Ovary (tissue), 9 donors: ENCODE measurements around the gene SLFN5. TPM values are rescaled to one million over a fixed set of nuclear protein-coding genes. Genes with fewer than 3 reads are reported as not detected.
"Not testable (repeated sequence)": the region's sequence is repeated elsewhere in the genome, so short reads cannot be mapped to it uniquely, and the experiment has no call there.

Experiments
- DNase-seq, 5 donors: peaks; one replicate each; pipeline ENCODE4 v3.0.0-alpha.2; 2019 to 2020
- H3K27ac ChIP-seq, 2 donors: fragments of 200-600 bp; one replicate each; pipeline versions ENCODE4 v1.5.1 to v1.8.0; 2019 to 2022
- H3K27me3 ChIP-seq: fragments of 200-600 bp; one replicate; pipeline ENCODE4 v1.8.0; 2022
- H3K36me3 ChIP-seq: fragments of 200-600 bp; sonication (generic); one replicate; pipeline ENCODE4 v1.5.1; 2019
- H3K4me1 ChIP-seq: one replicate; pipeline ENCODE4 v1.8.1; 2013; ENCODE audit warnings: mild to moderate bottlenecking, moderate library complexity; ENCODE audit not compliant: insufficient read depth
- H3K4me3 ChIP-seq: fragments of 200-600 bp; sonication (generic); one replicate; pipeline ENCODE4 v1.5.1; 2017
- H3K9me3 ChIP-seq, 2 donors: fragments of 200-600 bp in 1 of 2; sonication (generic) in 1 of 2; one replicate each; pipeline versions ENCODE4 v1.5.1 to v1.8.1; 2013 to 2019; ENCODE audit warnings: mild to moderate bottlenecking in 1 of 2, moderate library complexity in 1 of 2
- CTCF ChIP-seq, 3 donors: fragments of 450-650 bp in 2 of 3; fragments of 200-600 bp in 1 of 3; IDR thresholded peaks; one replicate each; pipeline versions ENCODE4 v1.5.1 to v1.8.0; 2016 to 2022; ENCODE audit warnings: antibody characterized with exemption in 3 of 3, mild to moderate bottlenecking in 1 of 3
- EP300 ChIP-seq: sonication (generic); formaldehyde crosslinking; IDR thresholded peaks from one replicate; pipeline ENCODE4 v1.6.1; 2017; ENCODE audit warnings: antibody characterized with exemption
- POLR2A ChIP-seq: fragments of 450-650 bp; IDR thresholded peaks from one replicate; pipeline ENCODE4 v1.6.1; 2017; ENCODE audit warnings: antibody characterized with exemption, mild to moderate bottlenecking, moderate library complexity
- WGBS, 3 donors: extraction: QIAGEN DNeasy Blood & Tissue Kit in 1 of 3; methylation state at CpG; one replicate each; pipeline versions ENCODE4 v1.1.5 to v1.1.7; 2013 to 2017; 5-methylcytosine and 5-hydroxymethylcytosine counted together
- intact Hi-C, 4 donors: fragments of 100-400 bp; cut with DNase I; formaldehyde crosslinking; loops; one replicate each; pipeline versions ENCODE4 v1.11.0 to v1.15.1; 2022 to 2023
- polyA plus RNA-seq, 2 donors: library from polyadenylated mRNA; stranded (reverse); fragments of 200-250 nt in 1 of 2; fragments of 350-450 nt in 1 of 2; fragmentation: Illumina TruSeq in 1 of 2; extraction: RNeasy Lipid Tissue Mini Kit (QIAGEN cat#74804) in 1 of 2; gene quantifications; one replicate each; pipeline ENCODE4 v1.2.3, GENCODE V29; 2013 to 2014
- total RNA-seq, 7 donors: library from RNA; depleted of rRNA in 2 of 7; stranded (reverse); fragments of >200 nt in 2 of 7; fragmentation: NEBNext Ultra II Directional in 3 of 7; extraction: Animal tissue kit (Norgen Biotek cat#: 25700) in 3 of 7; gene quantifications; one replicate each; pipeline versions ENCODE4 v1.1.0 to v1.2.4, GENCODE V29; 2016 to 2023
- donor health status: DM: no; HTN: no; CAD: no; lungs with moderate emphysema.
- donor health status: DM: no; HTN: no; CAD: no.
- donor health status: Bipolar disorder and iron deficiency.
- donor health status: DM: yes; HTN: yes; CAD: no.
- donor health status: DM: no; HTN: no; CAD: no.
- donor health status: DM: yes; HTN: yes; CAD: no.

Gene SLFN5
- total and polyA plus RNA-seq, 9 donors = 4.5 to 22.7 (median 17.9) TPM

- H3K4me3 ChIP-seq = no peak overlapping the region
- 70 to 79% (median 75%) methylated on average over 1 of the region's 1 CpG for WGBS, 3 donors
- intact Hi-C loops = no loop called here
- no peak overlapping the region for H3K27ac ChIP-seq
- no peaks in the 10 kb centered on the region for H3K9me3 ChIP-seq
- H3K27me3 ChIP-seq = no peaks in the 10 kb centered on the region
- no peaks in the 10 kb centered on the region for H3K36me3 ChIP-seq
- H3K4me1 ChIP-seq = no peaks in the 10 kb centered on the region
- DNase-seq = no peak
- TF ChIP-seq CTCF (IDR thresholded peaks at IDR 0.05) (no peak), EP300 (no peak), POLR2A (no peak)
Observed at GRCh38 chr17:35295686-35296085, 52.8 kb downstream of the SLFN5 start.

GRCh38 chr17:35297666-35298065, 54.8 kb downstream of the SLFN5 start:
- H3K27me3 ChIP-seq = no peaks in the 10 kb centered on the region
- H3K4me3 ChIP-seq = no peak overlapping the region
- DNase-seq = no peak
- no peaks in the 10 kb centered on the region for H3K4me1 ChIP-seq
- intact Hi-C loops = no loop called here
- H3K9me3 ChIP-seq = no peaks in the 10 kb centered on the region
- H3K27ac ChIP-seq = no peak overlapping the region
- WGBS, 3 donors = 57 to 68% (median 61%) methylated on average over 2 of the region's 2 CpGs
- no peaks in the 10 kb centered on the region for H3K36me3 ChIP-seq
- TF ChIP-seq EP300 (no peak), POLR2A (no peak), CTCF (IDR thresholded peaks at IDR 0.05) (no peak)

GRCh38 chr17:35298639-35299038, 55.8 kb downstream of the SLFN5 start:
- no peak for DNase-seq
- intact Hi-C loops = no loop called here

DNA sequence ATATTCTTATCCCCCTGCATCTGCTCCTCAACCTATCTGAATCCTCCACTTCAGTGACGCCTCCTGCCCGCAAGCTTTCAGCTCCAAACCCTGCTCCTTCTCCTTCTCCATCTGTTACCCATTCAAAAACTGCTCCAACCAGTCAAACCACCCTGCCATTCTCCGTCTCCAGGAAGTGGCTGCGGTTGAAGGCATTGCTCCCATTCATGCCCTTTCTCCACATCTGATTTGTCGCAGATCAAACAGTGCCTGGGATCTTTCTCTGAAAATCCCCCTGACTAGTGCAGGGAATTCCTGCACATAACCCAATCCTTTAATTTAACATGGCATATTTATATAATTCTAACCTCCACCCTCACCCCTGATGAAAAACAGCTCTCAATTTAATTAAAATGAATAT, 56.3 kb downstream of the SLFN5 start:
- no peaks in the 10 kb centered on the region for H3K36me3 ChIP-seq
- no peaks in the 10 kb centered on the region for H3K27me3 ChIP-seq
- H3K27ac ChIP-seq = no peak overlapping the region
- intact Hi-C loops = no loop called here
- no peak overlapping the region for H3K4me3 ChIP-seq
- no peak for DNase-seq
- no peak for TF ChIP-seq CTCF (IDR thresholded peaks at IDR 0.05)
- no peak for TF ChIP-seq POLR2A
- TF ChIP-seq EP300 = no peak
- H3K9me3 ChIP-seq = no peaks in the 10 kb centered on the region
- WGBS, 3 donors = 63 to 89% (median 85%) methylated on average over 5 of the region's 5 CpGs
- no peaks in the 10 kb centered on the region for H3K4me1 ChIP-seq

More at GRCh38 chr17:35298639-35299038, 55.8 kb downstream of the SLFN5 start:
- TF ChIP-seq POLR2A (no peak), CTCF (IDR thresholded peaks at IDR 0.05) (no peak), EP300 (no peak)
- no peaks in the 10 kb centered on the region for H3K9me3 ChIP-seq
- no peaks in the 10 kb centered on the region for H3K36me3 ChIP-seq
- no peaks in the 10 kb centered on the region for H3K27me3 ChIP-seq
- no peak overlapping the region for H3K27ac ChIP-seq
- H3K4me1 ChIP-seq = no peaks in the 10 kb centered on the region
- H3K4me3 ChIP-seq = no peak overlapping the region

DNA sequence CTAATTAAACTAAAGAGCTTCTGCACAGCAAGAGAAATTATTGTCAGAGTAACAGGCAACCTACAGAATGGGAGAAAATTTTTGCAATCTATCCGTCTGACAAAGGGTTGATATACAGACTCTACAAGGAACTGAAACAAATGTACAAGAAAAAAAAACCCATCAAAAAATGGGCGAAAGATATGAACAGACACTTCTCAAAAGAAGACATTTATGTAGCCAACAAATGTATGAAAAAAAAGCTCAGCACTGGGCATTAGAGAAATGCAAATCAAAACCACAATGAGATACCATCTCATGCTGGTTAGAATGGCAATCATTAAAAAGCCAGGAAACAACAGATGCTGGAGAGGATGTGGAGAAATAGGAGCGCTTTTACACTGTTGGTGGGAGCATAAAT, 66.5 kb downstream of the SLFN5 start:
- H3K9me3 ChIP-seq, H3K27ac ChIP-seq, H3K36me3 ChIP-seq, H3K4me1 ChIP-seq, H3K4me3 ChIP-seq, H3K27me3 ChIP-seq, DNase-seq: not testable (repeated sequence)
- intact Hi-C loops = loop anchor here in 1 of 4 donors (5.0 kb wide), 1 partner anchor 223 kb away; no protein-coding TSS in a partner anchor
- 59 to 91% (median 90%) methylated on average over 3 of the region's 3 CpGs for WGBS, 3 donors
